Muscle layer of colon (tissue), 2 donors: ENCODE measurements around the gene SAA4.
"Not testable (repeated sequence)": the region's sequence is repeated elsewhere in the genome, so short reads cannot be mapped to it uniquely, and the experiment has no call there.

ENCODE experiments used
- H3K27ac ChIP-seq: one replicate; pipeline ENCODE4 v1.7.0; 2013; ENCODE audit warnings: low read depth, mild to moderate bottlenecking, low read length, moderate library complexity
- H3K27me3 ChIP-seq, 2 donors: one replicate each; pipeline ENCODE4 v1.7.0; 2013; ENCODE audit warnings: low read length in 2 of 2, mild to moderate bottlenecking in 2 of 2; ENCODE audit not compliant: insufficient read depth in 2 of 2, control insufficient read depth in 1 of 2
- H3K36me3 ChIP-seq: one replicate; pipeline ENCODE4 v1.7.0; 2013; ENCODE audit warnings: mild to moderate bottlenecking, low read length; ENCODE audit not compliant: insufficient read depth
- H3K4me1 ChIP-seq: one replicate; pipeline ENCODE4 v1.7.0; 2013; ENCODE audit warnings: mild to moderate bottlenecking, low read length; ENCODE audit not compliant: insufficient read depth
- H3K4me3 ChIP-seq, 2 donors: one replicate each; pipeline ENCODE4 v1.7.0; 2013; ENCODE audit warnings: low read length in 2 of 2, low read depth in 1 of 2, mild to moderate bottlenecking in 1 of 2, moderate library complexity in 1 of 2
- H3K9ac ChIP-seq: one replicate; pipeline ENCODE4 v1.7.0; 2013; ENCODE audit warnings: low read length
- H3K9me3 ChIP-seq: one replicate; pipeline ENCODE4 v1.7.0; 2013; ENCODE audit warnings: mild to moderate bottlenecking, low read length
- donor health status: abdominal sarcoma.
- donor health status: Adenocarcinoma of cecum.

The SAA4 gene, protein sequence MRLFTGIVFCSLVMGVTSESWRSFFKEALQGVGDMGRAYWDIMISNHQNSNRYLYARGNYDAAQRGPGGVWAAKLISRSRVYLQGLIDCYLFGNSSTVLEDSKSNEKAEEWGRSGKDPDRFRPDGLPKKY

DNA sequence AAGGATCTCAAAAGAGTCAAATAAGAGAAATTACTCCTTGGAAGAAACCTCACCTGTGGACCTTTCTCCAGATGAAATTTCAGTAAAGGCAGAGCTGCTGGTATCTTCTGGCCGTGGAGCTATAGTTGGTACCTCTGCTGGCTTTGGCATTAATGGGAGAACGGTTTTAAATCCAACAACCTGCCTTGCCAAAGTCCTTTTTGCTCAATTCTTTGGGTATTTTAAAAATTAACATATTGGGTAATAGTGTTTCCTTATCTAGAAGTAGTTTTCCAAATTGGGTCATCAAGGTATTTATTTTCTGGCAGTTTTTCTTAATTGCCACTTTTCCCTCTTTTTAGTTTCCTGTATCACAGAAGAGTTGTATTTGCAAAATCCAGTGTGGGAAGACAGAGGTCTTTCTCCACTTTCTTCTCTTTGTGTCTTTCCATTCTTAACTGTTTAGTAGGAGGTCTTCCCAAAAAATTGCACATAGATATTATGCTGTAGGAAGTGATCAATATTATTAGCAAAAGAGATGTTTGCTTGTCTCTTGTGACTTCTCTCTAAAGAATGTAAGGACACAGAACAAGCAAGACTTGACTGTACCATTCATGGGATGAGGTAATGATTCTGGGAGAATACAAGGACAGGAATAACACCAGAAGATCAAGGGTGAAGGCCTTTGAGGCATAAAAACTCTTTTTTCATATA is at the start of gene SAA4:
TSS of gene SAA4 (minus strand) at position 139 of the 693 bp plus-strand sequence. CDS start 876 bp downstream, outside the sequence.
- Histone ChIP-seq H3K27ac (no peak within 1 kb of the TSS), H3K36me3 (no peaks in the 10 kb centered on the region), H3K9ac (no peak within 1 kb of the TSS), H3K9me3 (no peaks in the 10 kb centered on the region), H3K27me3 (no peaks in the 10 kb centered on the region), H3K4me3 (no peak within 1 kb of the TSS), H3K4me1 (no peaks in the 10 kb centered on the region)

DNA sequence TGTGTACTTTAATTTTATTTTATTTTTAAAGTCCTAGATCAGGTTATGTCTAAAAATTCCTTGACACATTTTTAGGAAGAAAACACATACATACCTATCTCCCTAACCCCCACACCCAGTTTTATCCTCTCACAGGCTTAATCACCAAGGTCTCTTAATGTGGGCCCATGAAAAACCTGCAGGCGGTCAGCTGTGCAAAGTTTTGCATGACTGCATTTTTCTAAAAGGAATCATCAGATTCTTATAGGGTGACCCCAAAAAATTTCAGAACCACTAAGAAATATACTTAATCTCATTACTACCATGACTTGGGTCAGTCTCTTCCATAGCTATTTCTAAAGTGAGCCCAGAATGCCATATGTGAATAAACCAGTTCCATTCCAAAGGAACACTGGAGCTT is 49.2 kb upstream of the SAA4 start:
- Histone ChIP-seq H3K36me3 (peaks cover 38% of the 10 kb centered on the region), H3K4me1 (no peaks in the 10 kb centered on the region), H3K4me3 (no peak overlapping the region), H3K27me3 (no peaks in the 10 kb centered on the region), H3K9ac (no peak overlapping the region), H3K9me3 (no peaks in the 10 kb centered on the region), H3K27ac (no peak overlapping the region)

GRCh38 chr11:18282626-18283025 is 46.0 kb upstream of the SAA4 start:
- Histone ChIP-seq H3K4me1 (no peaks in the 10 kb centered on the region), H3K9ac (no peak overlapping the region), H3K36me3 (peaks cover 36% of the 10 kb centered on the region), H3K9me3 (no peaks in the 10 kb centered on the region), H3K27me3 (no peaks in the 10 kb centered on the region), H3K27ac (no peak overlapping the region), H3K4me3 (no peak overlapping the region)

DNA sequence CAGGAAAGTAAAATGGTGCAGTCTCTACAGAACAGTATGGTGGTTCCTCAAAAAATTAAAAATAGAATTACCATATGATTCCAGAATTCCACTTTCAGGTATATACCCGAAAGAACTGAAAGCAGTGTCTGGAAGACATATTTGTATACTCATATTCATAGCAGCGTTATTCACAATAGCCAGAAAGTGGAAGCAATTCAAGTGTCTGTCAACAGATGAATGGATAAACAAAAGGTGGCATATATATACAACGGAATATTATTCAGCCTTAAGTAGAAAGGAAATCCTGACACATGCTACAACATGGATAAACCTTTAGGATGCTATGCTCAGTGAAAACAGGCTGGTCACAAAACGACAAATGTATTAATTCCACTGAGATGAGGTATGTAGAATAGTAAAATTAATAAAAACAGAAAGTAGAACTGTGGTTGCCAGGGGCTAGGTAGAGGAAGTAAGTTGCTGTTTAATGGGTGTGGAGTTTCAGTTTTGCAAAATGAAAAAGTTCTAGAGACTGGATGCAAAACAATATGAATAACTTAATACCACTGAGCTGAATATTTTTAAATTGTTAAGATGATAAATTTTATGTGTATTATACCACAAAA is 43.9 kb upstream of the SAA4 start:
- Histone ChIP-seq H3K4me3 (no peak overlapping the region), H3K9me3 (no peaks in the 10 kb centered on the region), H3K9ac (no peak overlapping the region), H3K4me1 (no peaks in the 10 kb centered on the region), H3K36me3 (peaks cover 17% of the 10 kb centered on the region), H3K27me3 (no peaks in the 10 kb centered on the region), H3K27ac (no peak overlapping the region)

GRCh38 chr11:18277565-18278271 is 41.1 kb upstream of the SAA4 start:
- Histone ChIP-seq H3K36me3 (peaks cover 17% of the 10 kb centered on the region), H3K4me3 (no peak overlapping the region), H3K9ac (no peak overlapping the region), H3K9me3 (no peaks in the 10 kb centered on the region), H3K27me3 (no peaks in the 10 kb centered on the region), H3K4me1 (no peaks in the 10 kb centered on the region), H3K27ac (no peak overlapping the region)

DNA sequence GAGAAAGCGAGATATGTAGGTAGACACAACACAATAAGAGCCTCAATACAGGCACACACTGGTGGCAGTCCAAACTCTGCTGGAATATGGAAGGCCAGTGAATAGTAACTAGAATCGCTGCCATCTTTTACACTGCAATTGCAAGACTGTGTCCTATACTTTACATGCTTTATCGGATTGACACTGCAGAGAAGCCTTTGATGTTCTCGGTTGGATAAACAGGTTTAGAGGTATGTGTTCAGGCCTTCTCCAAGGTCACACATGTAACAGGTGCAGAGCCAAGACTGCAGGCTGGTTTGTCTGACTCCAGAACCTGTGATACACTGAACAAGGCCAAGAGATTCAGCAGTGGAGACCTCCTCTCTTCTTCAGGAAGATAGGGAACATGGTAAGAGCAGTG is 34.6 kb upstream of the SAA4 start:
- no peaks in the 10 kb centered on the region for H3K36me3 ChIP-seq

DNA sequence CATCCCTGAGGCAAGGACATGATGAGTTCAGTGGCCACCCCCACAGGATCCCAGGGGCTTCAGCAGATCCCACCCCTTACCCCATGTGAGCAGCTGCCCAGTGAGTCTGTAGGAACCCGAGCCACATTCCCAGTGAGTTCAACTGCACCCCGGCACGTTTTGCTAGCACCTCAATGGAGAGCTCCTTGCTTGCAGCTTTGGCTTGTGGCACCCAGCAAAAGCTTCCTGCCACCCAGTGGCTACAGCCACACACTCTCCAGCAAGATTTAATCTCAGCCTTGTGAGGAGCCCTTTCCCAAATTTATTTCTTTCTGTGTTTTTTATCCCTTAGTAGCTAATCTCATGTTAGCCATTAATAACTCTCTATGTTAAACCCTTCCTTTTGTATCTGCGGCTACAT is 33.5 kb upstream of the SAA4 start:
- no peaks in the 10 kb centered on the region for H3K9me3 ChIP-seq
- no peaks in the 10 kb centered on the region for H3K36me3 ChIP-seq
- H3K4me3 ChIP-seq: no peak overlapping the region
- H3K27ac ChIP-seq: no peak overlapping the region
- H3K27me3 ChIP-seq: no peaks in the 10 kb centered on the region
- H3K9ac ChIP-seq: no peak overlapping the region
- no peaks in the 10 kb centered on the region for H3K4me1 ChIP-seq

More for the DNA sequence above, 34.6 kb upstream of the SAA4 start:
- Histone ChIP-seq H3K9me3 (no peaks in the 10 kb centered on the region), H3K27ac (no peak overlapping the region), H3K4me1 (no peaks in the 10 kb centered on the region), H3K27me3 (no peaks in the 10 kb centered on the region), H3K9ac (no peak overlapping the region), H3K4me3 (no peak overlapping the region)

GRCh38 chr11:18269252-18269651 is 32.6 kb upstream of the SAA4 start:
- not testable (repeated sequence) for H3K4me3 ChIP-seq, H3K36me3 ChIP-seq, H3K9ac ChIP-seq, H3K4me1 ChIP-seq, H3K27me3 ChIP-seq, H3K27ac ChIP-seq, H3K9me3 ChIP-seq

DNA sequence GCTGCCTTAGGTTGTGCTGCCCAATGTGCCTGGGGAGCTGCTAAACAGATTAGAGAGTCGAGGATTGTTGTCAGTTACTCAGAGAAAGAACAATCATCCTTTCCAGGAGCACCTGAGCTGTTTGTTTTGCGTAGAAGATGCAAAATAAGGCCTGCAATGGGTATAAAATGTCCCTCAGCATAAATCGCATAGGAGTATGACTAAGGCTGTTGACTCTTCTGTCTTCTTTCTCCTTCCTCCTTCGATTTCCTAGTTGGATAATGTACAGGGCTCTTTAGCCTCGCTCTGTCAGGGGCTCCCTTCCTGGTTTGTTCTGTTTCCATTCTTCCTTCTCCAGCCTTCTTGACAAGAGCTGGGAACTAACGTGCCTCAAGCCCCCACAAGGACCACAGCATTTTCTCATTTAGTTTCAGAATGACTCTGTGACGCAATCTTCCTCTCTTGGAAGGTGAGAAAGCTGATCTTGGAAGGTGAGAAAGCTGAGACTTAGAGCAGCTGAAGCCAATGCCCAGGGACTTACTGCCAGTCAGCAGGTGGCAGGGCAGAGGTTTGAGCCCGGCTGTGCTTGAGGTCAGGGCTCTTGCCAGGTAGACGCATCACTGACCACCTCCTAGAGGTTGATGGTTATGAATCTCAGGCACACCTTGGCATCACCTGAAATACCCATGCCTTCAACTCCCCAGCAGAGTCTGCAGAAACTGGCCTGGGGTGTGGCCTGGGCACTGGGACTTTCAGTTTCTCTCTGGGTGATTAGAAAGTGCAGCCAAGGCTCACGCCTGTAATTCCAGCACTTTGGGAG is 30.9 kb upstream of the SAA4 start:
- H3K4me3 ChIP-seq, H3K27ac ChIP-seq, H3K36me3 ChIP-seq, H3K9ac ChIP-seq, H3K27me3 ChIP-seq, H3K9me3 ChIP-seq, H3K4me1 ChIP-seq: not testable (repeated sequence)

DNA sequence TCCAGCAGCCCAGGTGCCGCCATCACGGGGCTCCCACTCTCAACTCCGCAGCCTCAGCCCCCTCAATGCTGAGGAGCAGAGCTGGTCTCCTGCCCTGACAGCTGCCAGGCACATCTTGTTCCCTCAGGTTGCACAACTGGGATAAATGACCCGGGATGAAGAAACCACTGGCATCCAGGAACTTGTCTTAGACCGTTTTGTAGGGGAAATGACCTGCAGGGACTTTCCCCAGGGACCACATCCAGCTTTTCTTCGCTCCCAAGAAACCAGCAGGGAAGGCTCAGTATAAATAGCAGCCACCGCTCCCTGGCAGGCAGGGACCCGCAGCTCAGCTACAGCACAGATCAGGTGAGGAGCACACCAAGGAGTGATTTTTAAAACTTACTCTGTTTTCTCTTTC is 29.3 kb upstream of the SAA4 start, which contains the start of gene SAA1:
TSS of gene SAA1 (plus strand) at position 316 of the 400 bp plus-strand sequence. CDS start 624 bp downstream, outside the sequence.
- Histone ChIP-seq H3K27me3 (no peaks in the 10 kb centered on the region), H3K27ac (no peak within 1 kb of the TSS), H3K36me3 (no peaks in the 10 kb centered on the region), H3K4me3 (no peak within 1 kb of the TSS), H3K9ac (no peak within 1 kb of the TSS), H3K9me3 (no peaks in the 10 kb centered on the region), H3K4me1 (no peaks in the 10 kb centered on the region)
